KG1 (cell line): Measurements from ENCODE around the gene PCGF6.
"Not testable (repeated sequence)": the region's sequence is repeated elsewhere in the genome, so short reads cannot be mapped to it uniquely, and the experiment has no call there.

Source experiments
- DNase-seq: peaks from one replicate; lab custom pipeline; 2025; lab: John Stamatoyannopoulos, UW

PCGF6 gene

GRCh38 chr10:103316087-103316486 lies 34.9 kb downstream of the PCGF6 start:
- DNase-seq, result no peak

- no peak for DNase-seq
Observed at GRCh38 chr10:103310197-103310596, 40.7 kb downstream of the PCGF6 start.

- DNase-seq, result no peak
Observed at GRCh38 chr10:103307594-103307993, 43.3 kb downstream of the PCGF6 start.

- DNase-seq, result no peak
Observed at GRCh38 chr10:103295374-103296015, 55.4 kb downstream of the PCGF6 start.

- DNase-seq, result no peak
Observed at GRCh38 chr10:103291588-103291987, 59.4 kb downstream of the PCGF6 start.

- no peak for DNase-seq
Observed at GRCh38 chr10:103287992-103288391, 62.9 kb downstream of the PCGF6 start.

GRCh38 chr10:103284170-103284569 lies 66.8 kb downstream of the PCGF6 start:
- DNase-seq, result no peak

GRCh38 chr10:103282961-103283360 lies 68.0 kb downstream of the PCGF6 start:
- DNase-seq, result no peak

GRCh38 chr10:103281753-103282152 lies 69.2 kb downstream of the PCGF6 start:
- no peak for DNase-seq

GRCh38 chr10:103280506-103280905 lies 70.4 kb downstream of the PCGF6 start:
- no peak for DNase-seq

GRCh38 chr10:103280031-103280430 lies 70.9 kb downstream of the PCGF6 start:
- no peak for DNase-seq

- peak; percentile 3 for DNase-seq
Observed at GRCh38 chr10:103278862-103279298, 72.1 kb downstream of the PCGF6 start.

GRCh38 chr10:103278537-103278823 lies 72.5 kb downstream of the PCGF6 start:
- DNase-seq, result no peak

GRCh38 chr10:103277713-103278536 lies 73.0 kb downstream of the PCGF6 start:
- no peak for DNase-seq

GRCh38 chr10:103276896-103277712 lies 73.8 kb downstream of the PCGF6 start, which contains the start of gene INA:
INA (plus strand) TSS chr10:103277138; CDS start chr10:103277212, 74 bp downstream.
- DNase-seq, result no peak

GRCh38 chr10:103276251-103276895 lies 74.6 kb downstream of the PCGF6 start:
- no peak for DNase-seq

GRCh38 chr10:103273041-103273441 lies 77.9 kb downstream of the PCGF6 start:
- no peak for DNase-seq

- DNase-seq, result peak; percentile 6
Observed at GRCh38 chr10:103265717-103266329, 85.1 kb downstream of the PCGF6 start.

GRCh38 chr10:103262229-103262628 lies 88.7 kb downstream of the PCGF6 start:
- DNase-seq, result no peak

- no peak for DNase-seq
Observed at GRCh38 chr10:103259989-103260388, 91.0 kb downstream of the PCGF6 start.

- not testable (repeated sequence) for DNase-seq
Observed at GRCh38 chr10:103258928-103259327, 92.0 kb downstream of the PCGF6 start.

- DNase-seq, result no peak
Observed at GRCh38 chr10:103257812-103258211, 93.1 kb downstream of the PCGF6 start.
